Stromal cell of bone marrow (primary cell): ENCODE measurements around the gene KBTBD8.
A peak's percentile ranks its signal among the peaks of the same experiment; 100 is the strongest.

ENCODE experiments used
- DNase-seq: peaks from one replicate; pipeline ENCODE4 v3.0.0-alpha.2; 2012; ENCODE audit warnings: low read depth

The KBTBD8 gene

GRCh38 chr3:66998904-66999235 lies 763 bp downstream of the KBTBD8 start:
- no peak for DNase-seq

GRCh38 chr3:67000009-67000408 lies 1.9 kb downstream of the KBTBD8 start:
- DNase-seq = peak; percentile 61

- no peak for DNase-seq
These were observed 3.2 kb downstream of the KBTBD8 start for GRCh38 chr3:67001086-67001861.

GRCh38 chr3:67005974-67006373 lies 7.9 kb downstream of the KBTBD8 start:
- no peak for DNase-seq

- no peak for DNase-seq
These were observed 8.4 kb downstream of the KBTBD8 start for GRCh38 chr3:67006460-67006859.

- no peak for DNase-seq
These were observed 10.3 kb downstream of the KBTBD8 start for GRCh38 chr3:67008388-67008787.

GRCh38 chr3:67009716-67010115 lies 11.6 kb downstream of the KBTBD8 start:
- DNase-seq = no peak

GRCh38 chr3:67011414-67012131 lies 13.5 kb downstream of the KBTBD8 start:
- no peak for DNase-seq

GRCh38 chr3:67012564-67012963 lies 14.5 kb downstream of the KBTBD8 start:
- DNase-seq = no peak

GRCh38 chr3:67015702-67016484 lies 17.8 kb downstream of the KBTBD8 start:
- DNase-seq = no peak

- DNase-seq = no peak
These were observed 18.5 kb downstream of the KBTBD8 start for GRCh38 chr3:67016522-67017080.

- DNase-seq = no peak
These were observed 19.1 kb downstream of the KBTBD8 start for GRCh38 chr3:67017211-67017610.

- DNase-seq = no peak
These were observed 20.1 kb downstream of the KBTBD8 start for GRCh38 chr3:67018105-67018788.

GRCh38 chr3:67018789-67019526 lies 20.9 kb downstream of the KBTBD8 start:
- no peak for DNase-seq

GRCh38 chr3:67028001-67028784 lies 30.1 kb downstream of the KBTBD8 start:
- no peak for DNase-seq

GRCh38 chr3:67030785-67031740 lies 33.0 kb downstream of the KBTBD8 start:
- no peak for DNase-seq

- DNase-seq = no peak
These were observed 33.9 kb downstream of the KBTBD8 start for GRCh38 chr3:67031986-67032385.

GRCh38 chr3:67033079-67033478 lies 35.0 kb downstream of the KBTBD8 start:
- no peak for DNase-seq

- no peak for DNase-seq
These were observed 36.3 kb downstream of the KBTBD8 start for GRCh38 chr3:67034371-67034770.
